ENCODE data around the gene IGSF22.

IGSF22 gene

GRCh38 chr11:18726040-18726439 is at the start of gene IGSF22:
IGSF22 (minus strand) TSS chr11:18726188; CDS start chr11:18724236, 1,952 bp downstream.
- FAIRE-seq, result no peak

GRCh38 chr11:18774801-18775200 is 48.8 kb upstream of the IGSF22 start:
- no peak for FAIRE-seq

GRCh38 chr11:18773681-18774080 is 47.7 kb upstream of the IGSF22 start:
- FAIRE-seq, result no peak

GRCh38 chr11:18773104-18773503 is 47.1 kb upstream of the IGSF22 start:
- FAIRE-seq, result no peak

GRCh38 chr11:18772211-18772610 is 46.2 kb upstream of the IGSF22 start:
- no peak for FAIRE-seq

GRCh38 chr11:18771266-18772035 is 45.5 kb upstream of the IGSF22 start:
- FAIRE-seq, result no peak

GRCh38 chr11:18770479-18771125 is 44.6 kb upstream of the IGSF22 start:
- FAIRE-seq, result no peak

- no peak for FAIRE-seq
Observed at GRCh38 chr11:18769802-18770456, 43.9 kb upstream of the IGSF22 start.

GRCh38 chr11:18768978-18769377 is 43.0 kb upstream of the IGSF22 start:
- no peak for FAIRE-seq

GRCh38 chr11:18768472-18768901 is 42.5 kb upstream of the IGSF22 start:
- FAIRE-seq, result no peak

GRCh38 chr11:18766015-18766414 is 40.0 kb upstream of the IGSF22 start:
- no peak for FAIRE-seq

- FAIRE-seq, result no peak
Observed at GRCh38 chr11:18765554-18765953, 39.6 kb upstream of the IGSF22 start.

- no peak for FAIRE-seq
Observed at GRCh38 chr11:18761741-18762140, 35.8 kb upstream of the IGSF22 start.

GRCh38 chr11:18761144-18761543 is 35.2 kb upstream of the IGSF22 start:
- FAIRE-seq, result no peak

GRCh38 chr11:18757811-18758210 is 31.8 kb upstream of the IGSF22 start:
- no peak for FAIRE-seq

- no peak for FAIRE-seq
Observed at GRCh38 chr11:18756889-18757288, 30.9 kb upstream of the IGSF22 start.

GRCh38 chr11:18754308-18754707 is 28.3 kb upstream of the IGSF22 start:
- FAIRE-seq, result no peak

GRCh38 chr11:18752502-18752901 is 26.5 kb upstream of the IGSF22 start:
- no peak for FAIRE-seq

- no peak for FAIRE-seq
Observed at GRCh38 chr11:18750944-18751343, 25.0 kb upstream of the IGSF22 start.

- no peak for FAIRE-seq
Observed at GRCh38 chr11:18749681-18750319, 23.8 kb upstream of the IGSF22 start.

- no peak for FAIRE-seq
Observed at GRCh38 chr11:18748766-18749365, 22.9 kb upstream of the IGSF22 start.

GRCh38 chr11:18745251-18745650 is 19.3 kb upstream of the IGSF22 start:
- no peak for FAIRE-seq

All from colon (tissue), 2 donors.